Calu3 (cell line): Measurements from ENCODE around the gene TLE3. TPM values are rescaled to one million over a fixed set of nuclear protein-coding genes. Genes with fewer than 3 reads are reported as not detected.

ENCODE experiments used
- BruUV-seq: library from RNA; stranded (reverse); fragments of 400-500 nt; replicated peaks from 2 replicates; lab custom pipeline; 2021; lab: Mats Ljungman, UMichigan
- CTCF ChIA-PET: fragments of 300-600 bp; sonication (Branson Sonifier 250); formaldehyde crosslinking; loops from one replicate; lab custom pipeline; 2022; ENCODE audit warnings: antibody characterized with exemption; lab: Charles Lee
- DNase-seq: peaks from one replicate; pipeline ENCODE4 v3.0.0; 2022
- H3K27ac Mint-ChIP-seq: one replicate; pipeline ENCODE4 v1.8.0; 2022; ENCODE audit warnings: mixed read lengths; ENCODE audit not compliant: unreplicated experiment
- H3K27me3 Mint-ChIP-seq: one replicate; pipeline ENCODE4 v1.8.0; 2022; ENCODE audit warnings: mixed read lengths; ENCODE audit not compliant: unreplicated experiment
- H3K36me3 Mint-ChIP-seq: one replicate; pipeline ENCODE4 v1.8.0; 2022; ENCODE audit warnings: mild to moderate bottlenecking, moderate library complexity, mixed read lengths; ENCODE audit not compliant: insufficient read depth, unreplicated experiment
- H3K4me1 Mint-ChIP-seq: one replicate; pipeline ENCODE4 v1.8.0; 2022; ENCODE audit warnings: mild to moderate bottlenecking, low read depth, mixed read lengths; ENCODE audit not compliant: unreplicated experiment
- H3K4me3 Mint-ChIP-seq: one replicate; pipeline ENCODE4 v1.8.0; 2022; ENCODE audit warnings: mild to moderate bottlenecking, low read depth, moderate library complexity, mixed read lengths; ENCODE audit not compliant: unreplicated experiment
- H3K9me3 Mint-ChIP-seq: one replicate; pipeline ENCODE4 v1.8.0; 2022; ENCODE audit warnings: low read depth, mixed read lengths; ENCODE audit not compliant: unreplicated experiment
- CTCF ChIP-seq: fragments of 200-600 bp; IDR thresholded peaks from one replicate; pipeline ENCODE4 v1.8.0; 2022; ENCODE audit warnings: antibody characterized with exemption; ENCODE audit not compliant: unreplicated experiment
- intact Hi-C: fragments of 100-400 bp; cut with micrococcal nuclease; formaldehyde crosslinking; loops from one replicate; pipeline ENCODE4 v1.10.0; 2022; ENCODE audit not compliant: unreplicated experiment
- total RNA-seq: library from RNA; stranded (reverse); gene quantifications from 2 replicates; pipeline ENCODE4 v1.2.3, GENCODE V29; 2022

TLE3 gene
- total RNA-seq, 1 experiment from 2014 or later: 54.8 TPM

GRCh38 chr15:70059476-70060213, 38.1 kb downstream of the TLE3 start:
- Mint-ChIP-seq H3K9me3 (no peaks in the 10 kb centered on the region), H3K27ac (no peak overlapping the region), H3K27me3 (no peaks in the 10 kb centered on the region), H3K36me3 (peaks cover 38% of the 10 kb centered on the region), H3K4me1 (peaks cover 19% of the 10 kb centered on the region), H3K4me3 (no peak overlapping the region)
- BruUV-seq: no TSS peak
- no peak for DNase-seq
- CTCF ChIA-PET: no interaction called here
- intact Hi-C loops: loop anchor here (10.0 kb wide), 1 partner anchor 305 kb away; no protein-coding TSS in a partner anchor
- TF ChIP-seq CTCF: no peak

GRCh38 chr15:70058642-70059360, 38.9 kb downstream of the TLE3 start:
- Mint-ChIP-seq H3K4me3 (no peak overlapping the region), H3K36me3 (peaks cover 39% of the 10 kb centered on the region), H3K9me3 (no peaks in the 10 kb centered on the region), H3K27ac (no peak overlapping the region), H3K4me1 (peaks cover 11% of the 10 kb centered on the region), H3K27me3 (no peaks in the 10 kb centered on the region)
- BruUV-seq: no TSS peak
- CTCF ChIA-PET: no interaction called here
- DNase-seq: no peak
- no peak for TF ChIP-seq CTCF
- intact Hi-C loops: no loop called here

GRCh38 chr15:70057931-70058641, 39.6 kb downstream of the TLE3 start:
- Mint-ChIP-seq H3K36me3 (peaks cover 45% of the 10 kb centered on the region), H3K27ac (no peak overlapping the region), H3K27me3 (no peaks in the 10 kb centered on the region), H3K4me1 (peaks cover 9% of the 10 kb centered on the region), H3K9me3 (no peaks in the 10 kb centered on the region), H3K4me3 (no peak overlapping the region)
- no peak for TF ChIP-seq CTCF
- CTCF ChIA-PET: no interaction called here
- intact Hi-C loops: no loop called here
- no peak for DNase-seq
- no TSS peak for BruUV-seq

GRCh38 chr15:70056091-70056680, 41.5 kb downstream of the TLE3 start:
- no peak overlapping the region for H3K4me3 Mint-ChIP-seq
- peaks cover 36% of the 10 kb centered on the region for H3K36me3 Mint-ChIP-seq
- intact Hi-C loops: no loop called here
- CTCF ChIA-PET: no interaction called here
- no peak overlapping the region for H3K27ac Mint-ChIP-seq
- H3K4me1 Mint-ChIP-seq: no peaks in the 10 kb centered on the region
- no peaks in the 10 kb centered on the region for H3K27me3 Mint-ChIP-seq
- no TSS peak for BruUV-seq
- H3K9me3 Mint-ChIP-seq: no peaks in the 10 kb centered on the region
- DNase-seq: no peak
- no peak for TF ChIP-seq CTCF
